ENCODE results near the gene TMEM269. TPM values are rescaled to one million over a fixed set of nuclear protein-coding genes. Genes with fewer than 3 reads are reported as not detected.
A peak's percentile ranks its signal among the peaks of the same experiment; 100 is the strongest.
"Not testable (repeated sequence)": the region's sequence is repeated elsewhere in the genome, so short reads cannot be mapped to it uniquely, and the experiment has no call there.

Gene TMEM269
- total RNA-seq, 2 experiments from 2014 or later, result 0.22 to 0.48 TPM

DNA sequence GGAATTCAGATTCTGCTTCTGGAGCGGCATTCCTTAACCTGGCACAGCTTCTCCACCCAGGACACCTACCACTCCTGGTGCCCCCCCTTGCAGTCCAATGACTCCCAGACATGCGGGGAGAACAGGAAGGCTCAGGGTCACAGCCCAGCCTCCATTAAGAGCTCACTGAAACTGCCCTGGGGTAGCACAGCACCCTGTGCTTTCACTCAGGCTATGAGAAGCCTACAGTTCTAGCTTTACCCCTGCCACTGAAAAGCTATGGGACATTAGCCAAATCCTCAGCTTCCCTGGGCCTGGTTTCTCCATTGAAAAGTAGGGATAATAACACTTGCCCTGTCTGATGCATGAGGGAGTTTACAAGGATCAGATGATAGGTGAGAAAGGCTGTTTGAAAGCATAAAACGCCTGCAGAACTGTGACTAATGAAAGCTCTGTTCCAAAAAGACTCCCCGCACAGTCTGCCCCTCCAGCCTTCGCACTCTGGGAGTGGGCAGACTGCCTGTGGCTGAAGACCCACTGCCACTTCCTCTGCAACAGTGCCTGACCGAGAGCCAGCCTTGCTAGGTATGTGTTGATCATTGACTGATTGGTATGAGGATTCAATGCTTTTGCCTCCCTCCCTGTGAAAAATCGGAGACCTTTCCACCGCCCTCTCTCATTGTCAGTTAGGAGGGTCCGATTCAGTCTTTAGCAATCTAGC, 42.0 kb upstream of the TMEM269 start:
- Mint-ChIP-seq H3K27ac (no peak overlapping the region), H3K9me3 (no peaks in the 10 kb centered on the region), H3K36me3 (no peaks in the 10 kb centered on the region), H3K27me3 (peaks cover 3% of the 10 kb centered on the region), H3K4me3 (no peak overlapping the region), H3K4me1 (no peaks in the 10 kb centered on the region)
- ATAC-seq (ENCODE audit: low read depth) (no peak), DNase-seq (no peak)
- POLR2A ChIA-PET, result no interaction called here

DNA sequence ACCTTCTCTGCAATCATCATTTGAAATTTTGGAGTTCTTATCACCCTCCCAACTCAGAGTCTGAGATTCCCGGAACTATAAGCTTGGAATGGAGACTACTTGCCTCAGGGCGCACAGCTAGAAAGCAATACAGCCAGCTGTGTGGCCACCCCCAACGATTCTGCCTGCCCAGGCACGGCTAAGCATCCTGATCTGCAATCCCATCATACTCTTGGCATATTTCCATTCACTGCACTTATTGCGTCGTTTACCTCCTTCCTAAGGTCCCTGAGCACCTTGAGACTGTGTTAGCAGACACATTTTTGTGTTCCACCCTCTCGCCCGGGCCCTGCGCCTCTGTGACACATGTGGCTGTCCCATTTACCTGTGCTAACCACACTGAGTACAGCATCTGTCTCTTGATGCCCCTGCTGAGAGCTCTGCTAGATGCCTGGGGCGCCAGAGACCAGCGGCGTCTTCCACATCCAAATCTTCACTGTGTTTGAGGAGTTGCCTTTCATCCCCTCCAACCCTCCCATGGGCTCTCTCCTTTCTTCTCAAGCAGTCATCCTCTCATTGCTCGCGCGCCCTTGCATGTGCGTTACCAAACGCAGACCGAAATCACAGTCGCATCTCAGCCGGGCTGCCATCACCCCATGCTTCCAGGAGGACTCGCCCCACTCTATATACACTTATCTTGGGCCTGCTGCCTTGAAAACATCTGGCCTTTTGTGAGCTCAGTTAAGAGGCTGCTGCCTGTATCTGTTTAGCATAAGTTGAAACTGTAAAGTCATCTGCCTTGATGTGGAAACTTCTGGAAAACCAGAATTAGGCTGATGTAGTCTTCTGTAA, 41.3 kb upstream of the TMEM269 start:
- no peak overlapping the region for H3K27ac Mint-ChIP-seq
- POLR2A ChIA-PET, result no interaction called here
- no peak for ATAC-seq (ENCODE audit: low read depth)

DNA sequence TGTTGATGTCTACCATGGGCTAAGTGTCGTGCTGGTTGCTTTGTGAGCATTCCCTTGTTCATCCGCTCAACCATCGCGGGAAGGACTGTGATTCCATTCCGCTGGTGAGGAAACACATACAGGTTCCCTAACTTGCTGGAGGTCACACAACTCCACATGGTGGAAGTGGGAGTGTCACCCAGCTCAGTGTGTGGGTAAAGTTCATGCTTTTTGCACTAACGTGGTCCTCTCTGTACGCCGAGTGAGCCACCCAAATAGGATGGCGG, 40.7 kb upstream of the TMEM269 start:
- Mint-ChIP-seq H3K9me3 (no peaks in the 10 kb centered on the region), H3K4me3 (no peak overlapping the region), H3K4me1 (no peaks in the 10 kb centered on the region), H3K27me3 (peaks cover 3% of the 10 kb centered on the region), H3K27ac (no peak overlapping the region), H3K36me3 (no peaks in the 10 kb centered on the region)
- DNase-seq, result no peak
- POLR2A ChIA-PET, result no interaction called here
- ATAC-seq (ENCODE audit: low read depth), result no peak

More for the DNA sequence above, 41.3 kb upstream of the TMEM269 start:
- no peaks in the 10 kb centered on the region for H3K36me3 Mint-ChIP-seq
- DNase-seq, result no peak
- H3K27me3 Mint-ChIP-seq, result peaks cover 3% of the 10 kb centered on the region
- no peak overlapping the region for H3K4me3 Mint-ChIP-seq
- no peaks in the 10 kb centered on the region for H3K9me3 Mint-ChIP-seq
- H3K4me1 Mint-ChIP-seq, result no peaks in the 10 kb centered on the region

DNA sequence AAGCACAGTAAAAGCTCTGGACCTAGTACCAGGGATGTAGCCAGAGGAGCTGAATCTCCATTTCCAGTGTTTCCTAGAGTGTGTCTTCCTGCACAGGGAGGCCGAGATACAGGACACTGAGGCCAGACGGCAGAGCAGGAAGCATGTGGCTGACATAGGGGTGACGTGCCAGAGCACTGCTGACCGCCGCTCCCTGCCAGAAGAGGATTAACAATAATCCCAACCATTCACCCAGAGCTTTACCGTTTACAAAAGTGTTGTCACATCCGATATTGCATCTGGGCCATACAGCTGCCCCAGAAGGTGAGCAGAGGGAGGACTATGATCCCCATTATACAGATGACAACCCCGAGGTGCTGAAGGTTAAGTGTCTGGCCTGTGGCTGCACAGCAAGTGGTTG, 38.9 kb upstream of the TMEM269 start:
- no peaks in the 10 kb centered on the region for H3K9me3 Mint-ChIP-seq
- peaks cover 3% of the 10 kb centered on the region for H3K27me3 Mint-ChIP-seq
- no peak for DNase-seq
- POLR2A ChIA-PET, result interaction anchor here (1.5 kb wide), 1 partner anchor 21 kb away, joined by 4 read pairs; the partner anchor contains the start of genes C1orf50 and P3H1
- H3K4me1 Mint-ChIP-seq, result no peaks in the 10 kb centered on the region
- no peak overlapping the region for H3K27ac Mint-ChIP-seq
- peaks cover 10% of the 10 kb centered on the region for H3K36me3 Mint-ChIP-seq
- no peak for ATAC-seq (ENCODE audit: low read depth)
- no peak overlapping the region for H3K4me3 Mint-ChIP-seq

DNA sequence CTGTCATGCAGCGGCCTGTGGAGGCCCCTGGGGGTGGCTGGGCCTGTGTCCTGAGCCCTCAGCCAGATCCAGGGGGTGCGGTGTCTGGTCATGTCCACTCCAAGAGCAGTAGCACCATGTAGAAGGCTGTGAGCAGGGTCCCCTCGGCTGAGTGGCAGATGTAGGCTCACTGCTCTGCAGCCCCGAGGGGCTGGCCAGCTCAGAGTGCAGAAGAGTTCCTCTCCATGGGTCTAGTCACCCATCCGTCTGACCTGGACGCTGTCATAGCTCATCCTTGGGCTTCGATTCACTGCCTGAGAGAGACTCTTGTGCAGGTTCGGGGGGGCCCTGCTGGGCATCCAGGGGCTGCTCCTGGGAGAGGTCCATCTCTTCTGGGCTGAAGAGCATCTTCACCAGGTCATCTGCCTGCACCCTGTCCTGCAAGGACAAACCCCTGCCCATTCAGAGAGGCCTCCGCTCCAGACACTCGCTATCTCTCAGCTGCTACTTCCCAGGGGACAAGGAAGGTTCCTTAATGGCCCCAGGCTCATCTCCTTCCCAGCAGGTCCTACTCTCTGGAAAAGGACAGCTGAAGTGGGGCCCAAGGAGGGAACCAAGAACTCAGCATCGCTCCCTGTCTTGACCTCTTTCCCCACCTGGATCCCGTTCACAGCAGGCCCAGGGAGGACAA, 38.2 kb upstream of the TMEM269 start:
- H3K36me3 Mint-ChIP-seq, result peaks cover 11% of the 10 kb centered on the region
- H3K4me1 Mint-ChIP-seq, result no peaks in the 10 kb centered on the region
- H3K4me3 Mint-ChIP-seq, result no peak overlapping the region
- ATAC-seq (ENCODE audit: low read depth), result no peak
- H3K27me3 Mint-ChIP-seq, result peaks cover 3% of the 10 kb centered on the region
- no peaks in the 10 kb centered on the region for H3K9me3 Mint-ChIP-seq
- POLR2A ChIA-PET, result interaction anchor here (1.5 kb wide), 1 partner anchor 20 kb away, joined by 4 read pairs; the partner anchor contains the start of genes C1orf50 and P3H1
- H3K27ac Mint-ChIP-seq, result no peak overlapping the region
- no peak for DNase-seq

DNA sequence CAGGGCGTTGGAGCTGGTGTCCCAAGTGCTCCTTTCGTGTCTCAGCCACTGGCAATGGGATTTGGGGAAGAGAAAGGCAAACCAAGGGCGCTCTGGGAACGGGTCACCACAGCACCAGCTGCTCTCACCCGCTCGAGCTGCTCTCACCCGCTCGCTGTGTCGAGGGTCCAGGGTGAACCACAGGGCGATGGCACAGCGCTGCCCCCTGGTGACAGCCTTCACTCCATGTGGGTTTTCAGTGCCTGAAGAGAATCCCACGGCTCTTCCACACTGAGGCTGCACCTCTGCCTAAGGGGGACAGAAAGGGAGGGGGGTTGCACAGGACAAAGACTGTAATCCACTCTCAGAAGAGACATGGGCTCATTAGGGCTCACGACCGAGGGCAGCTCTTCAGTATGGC, 37.7 kb upstream of the TMEM269 start:
- Mint-ChIP-seq H3K27ac (no peak overlapping the region), H3K9me3 (no peaks in the 10 kb centered on the region), H3K36me3 (peaks cover 16% of the 10 kb centered on the region), H3K4me3 (no peak overlapping the region), H3K27me3 (peaks cover 3% of the 10 kb centered on the region), H3K4me1 (no peaks in the 10 kb centered on the region)
- ATAC-seq (ENCODE audit: low read depth) (no peak), DNase-seq (peak; percentile 58)
- POLR2A ChIA-PET, result interaction anchor here (1.5 kb wide), 1 partner anchor 20 kb away, joined by 4 read pairs; the partner anchor contains the start of genes C1orf50 and P3H1

DNA sequence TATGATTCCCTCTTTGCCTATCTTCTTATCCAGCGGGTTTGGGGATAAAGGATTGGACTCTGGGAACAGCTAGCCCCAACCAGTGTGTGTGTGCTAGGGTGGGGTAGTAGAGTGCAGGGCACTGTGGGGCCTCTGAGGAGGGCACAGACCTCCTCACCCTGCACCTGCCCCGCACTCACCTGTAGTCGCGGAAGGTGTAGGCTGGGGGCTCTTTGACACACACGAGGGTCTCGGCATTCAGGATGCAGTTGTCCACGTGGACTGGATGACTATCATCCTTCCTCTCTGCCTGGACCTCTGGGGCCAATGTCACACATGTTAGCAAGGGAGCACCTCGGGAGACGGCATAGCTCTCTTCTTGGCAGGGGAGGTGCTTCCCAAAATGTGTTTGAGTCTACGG, 36.8 kb upstream of the TMEM269 start:
- no peak overlapping the region for H3K4me3 Mint-ChIP-seq
- H3K36me3 Mint-ChIP-seq, result peaks cover 24% of the 10 kb centered on the region
- peaks cover 3% of the 10 kb centered on the region for H3K27me3 Mint-ChIP-seq
- DNase-seq, result no peak
- H3K9me3 Mint-ChIP-seq, result no peaks in the 10 kb centered on the region
- no peak for ATAC-seq (ENCODE audit: low read depth)
- H3K27ac Mint-ChIP-seq, result no peak overlapping the region
- POLR2A ChIA-PET, result no interaction called here
- H3K4me1 Mint-ChIP-seq, result no peaks in the 10 kb centered on the region

DNA sequence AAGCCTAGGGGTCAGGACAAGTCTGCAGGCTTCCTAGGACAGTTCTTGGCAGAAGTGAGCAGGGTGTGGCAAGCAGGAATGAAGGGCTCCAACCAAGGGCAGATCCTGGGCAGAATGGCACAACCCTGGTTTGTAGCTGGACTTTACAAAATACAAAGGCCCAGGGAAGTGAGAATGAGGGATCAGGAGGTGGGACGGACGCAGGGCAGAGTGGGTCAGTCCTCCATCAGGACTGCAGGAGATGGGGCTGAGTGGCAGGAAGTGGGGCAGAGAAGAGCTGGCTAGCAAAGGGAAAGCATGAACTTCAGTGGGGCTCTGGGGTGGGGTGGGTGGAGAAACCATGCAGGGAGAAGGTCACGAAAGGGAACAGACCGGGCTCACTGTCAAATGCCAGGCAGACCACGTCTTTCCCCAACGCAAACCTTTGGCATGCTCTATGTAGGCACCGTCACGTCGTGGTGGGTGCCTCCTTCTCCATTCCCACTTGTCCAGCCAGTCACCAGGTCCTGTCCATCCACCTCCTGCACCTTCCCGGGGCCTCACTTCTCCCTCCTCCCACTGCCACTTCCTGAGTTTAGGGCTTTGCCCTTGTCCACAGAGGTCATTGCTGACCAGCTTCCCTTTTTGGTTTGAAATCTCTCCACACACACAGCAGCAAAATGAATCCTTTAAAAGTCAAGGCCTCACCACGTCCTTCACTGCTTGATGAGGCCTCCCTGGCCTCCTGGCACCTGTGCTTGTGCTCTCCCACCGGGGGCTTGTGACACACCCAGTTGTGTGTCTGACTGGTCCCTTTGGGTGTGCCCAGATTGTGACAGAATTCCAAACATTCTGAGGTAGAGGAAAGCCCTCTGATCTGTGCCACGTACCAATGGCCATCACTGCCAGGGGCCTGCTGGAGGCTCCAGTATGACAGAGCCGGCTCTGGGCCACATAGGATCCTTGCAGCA, 36.1 kb upstream of the TMEM269 start:
- H3K27me3 Mint-ChIP-seq, result peaks cover 2% of the 10 kb centered on the region
- no peak overlapping the region for H3K4me3 Mint-ChIP-seq
- ATAC-seq (ENCODE audit: low read depth) (no peak), DNase-seq (no peak)
- peaks cover 26% of the 10 kb centered on the region for H3K36me3 Mint-ChIP-seq
- POLR2A ChIA-PET, result interaction anchor here (1.0 kb wide), 1 partner anchor 24 kb away, joined by 4 read pairs; no protein-coding TSS in a partner anchor
- peak overlapping the region; percentile 59 for H3K27ac Mint-ChIP-seq
- H3K4me1 Mint-ChIP-seq, result no peaks in the 10 kb centered on the region
- H3K9me3 Mint-ChIP-seq, result no peaks in the 10 kb centered on the region

DNA sequence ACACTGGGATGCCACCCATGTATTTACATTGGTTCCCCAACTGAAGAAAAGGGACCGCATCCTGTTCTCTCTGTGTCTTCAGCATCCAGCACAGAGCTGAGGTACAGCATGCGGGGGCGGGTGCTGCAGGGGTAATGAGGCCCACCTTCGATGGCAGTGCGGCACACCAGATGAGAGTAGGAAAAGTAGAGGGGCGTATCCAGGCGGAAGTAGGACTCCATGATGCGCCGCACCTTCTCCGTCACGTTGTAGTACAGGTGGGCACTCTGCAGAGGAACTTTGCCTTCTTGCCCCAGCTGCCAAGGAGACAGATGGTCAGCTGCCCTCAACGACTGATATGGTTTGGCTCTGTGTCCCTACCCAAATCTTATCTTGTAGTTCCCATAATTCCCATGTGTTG, 34.8 kb upstream of the TMEM269 start:
- no peaks in the 10 kb centered on the region for H3K4me1 Mint-ChIP-seq
- no peak for ATAC-seq (ENCODE audit: low read depth)
- peaks cover 34% of the 10 kb centered on the region for H3K36me3 Mint-ChIP-seq
- H3K27me3 Mint-ChIP-seq, result no peaks in the 10 kb centered on the region
- no peak overlapping the region for H3K4me3 Mint-ChIP-seq
- no peak for DNase-seq
- H3K27ac Mint-ChIP-seq, result no peak overlapping the region
- POLR2A ChIA-PET, result interaction anchor here (1.0 kb wide), 1 partner anchor 25 kb away, joined by 4 read pairs; no protein-coding TSS in a partner anchor
- H3K9me3 Mint-ChIP-seq, result no peaks in the 10 kb centered on the region

DNA sequence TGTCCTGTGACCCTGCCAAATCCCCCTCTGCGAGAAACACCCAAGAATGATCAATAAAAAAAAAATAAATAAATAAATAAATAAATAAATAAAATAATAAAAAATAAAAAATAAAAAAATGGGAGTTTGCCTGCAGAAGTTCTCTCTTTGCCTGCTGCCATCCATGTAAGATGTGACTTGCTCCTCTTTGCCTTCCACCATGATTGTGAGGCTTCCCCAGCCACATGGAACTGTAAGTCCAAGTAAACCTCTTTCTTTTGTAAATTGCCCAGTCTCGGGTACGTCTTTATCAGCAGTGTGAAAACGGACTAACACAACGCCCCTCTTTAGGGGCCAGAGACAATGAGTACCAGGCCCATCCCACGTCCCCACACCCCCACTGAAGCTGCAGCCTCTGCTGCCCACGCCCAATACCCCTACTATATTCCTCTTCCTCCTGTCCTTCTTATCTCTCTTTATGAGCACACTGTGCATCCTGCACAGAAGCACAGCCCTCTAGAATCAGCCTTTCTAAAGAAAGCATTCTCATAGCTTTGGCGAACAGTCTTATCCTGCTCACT, 33.2 kb upstream of the TMEM269 start:
- H3K27ac Mint-ChIP-seq; POLR2A ChIA-PET; H3K27me3 Mint-ChIP-seq; ATAC-seq (ENCODE audit: low read depth); H3K4me3 Mint-ChIP-seq; H3K9me3 Mint-ChIP-seq; DNase-seq; H3K4me1 Mint-ChIP-seq: not testable (repeated sequence)
- H3K36me3 Mint-ChIP-seq, result peaks cover 43% of the 10 kb centered on the region

DNA sequence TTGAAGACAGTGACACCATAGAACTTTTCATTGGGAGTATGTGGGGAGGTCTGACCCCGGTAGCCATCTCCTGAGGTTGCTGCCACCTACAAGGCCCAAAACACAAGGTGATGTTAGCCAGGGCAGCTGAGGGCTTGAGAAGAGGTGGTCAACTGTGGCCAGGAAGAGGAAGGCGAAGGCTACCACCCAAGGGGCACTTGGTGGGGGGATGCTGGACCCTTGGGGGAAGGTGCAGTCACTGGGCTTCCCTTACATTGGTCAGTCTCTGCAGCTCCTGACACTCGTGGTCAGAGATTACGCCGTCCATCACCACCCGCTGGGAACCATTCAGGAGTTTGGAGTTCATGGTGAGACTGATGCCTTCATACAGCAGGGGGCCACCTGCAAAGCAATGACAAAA, 32.5 kb upstream of the TMEM269 start:
- no peak for DNase-seq
- Mint-ChIP-seq H3K27me3 (no peaks in the 10 kb centered on the region), H3K9me3 (no peaks in the 10 kb centered on the region), H3K36me3 (peaks cover 46% of the 10 kb centered on the region), H3K4me3 (no peak overlapping the region), H3K4me1 (no peaks in the 10 kb centered on the region), H3K27ac (no peak overlapping the region)
- ATAC-seq (ENCODE audit: low read depth), result no peak
- POLR2A ChIA-PET, result interaction anchor here (1.1 kb wide), 1 partner anchor 14 kb away, joined by 3 read pairs; the partner anchor contains the start of genes C1orf50 and P3H1

DNA sequence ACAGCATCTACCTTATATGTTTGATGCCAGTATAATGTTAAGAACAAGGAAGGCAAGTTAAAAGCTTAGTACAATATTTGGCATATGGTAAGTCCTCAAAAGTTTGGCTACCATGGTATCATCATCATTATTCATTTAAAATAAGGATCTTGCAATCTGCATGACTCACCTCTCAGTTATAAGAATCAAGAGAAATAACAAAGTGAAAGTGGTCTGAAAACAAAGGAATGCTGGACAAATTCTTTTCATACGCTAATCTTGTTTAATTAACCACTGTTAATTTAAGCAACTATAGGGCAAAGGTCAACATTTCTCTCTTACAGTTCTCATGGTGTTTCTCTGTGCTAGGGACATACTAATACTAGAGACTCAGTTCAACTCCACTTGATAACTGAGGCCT, 31.7 kb upstream of the TMEM269 start:
- H3K4me1 Mint-ChIP-seq, result no peaks in the 10 kb centered on the region
- H3K9me3 Mint-ChIP-seq, result no peaks in the 10 kb centered on the region
- no peak overlapping the region for H3K27ac Mint-ChIP-seq
- POLR2A ChIA-PET, result interaction anchor here (1.1 kb wide), 1 partner anchor 14 kb away, joined by 3 read pairs; the partner anchor contains the start of genes C1orf50 and P3H1
- H3K27me3 Mint-ChIP-seq, result no peaks in the 10 kb centered on the region
- H3K36me3 Mint-ChIP-seq, result peaks cover 50% of the 10 kb centered on the region
- no peak for ATAC-seq (ENCODE audit: low read depth)
- no peak for DNase-seq
- H3K4me3 Mint-ChIP-seq, result no peak overlapping the region
